HG02642 (cell line): Measurements from ENCODE around the gene TTC23.
A peak's percentile ranks its signal among the peaks of the same experiment; 100 is the strongest.

ENCODE experiments used
- ATAC-seq: cut with Tn5 transposase; IDR thresholded peaks from one replicate; pipeline ENCODE4 v1.9.1; 2021; ENCODE audit warnings: mild to moderate bottlenecking; ENCODE audit not compliant: unreplicated experiment, poor library complexity

Gene TTC23

GRCh38 chr15:99249270-99249841 is at the start of gene TTC23:
Gene TTC23, minus strand, starts transcription at chr15:99249581. Its CDS starts 20,869 bp downstream, at chr15:99228712.
- no peak for ATAC-seq

GRCh38 chr15:99296386-99296785 is 47.0 kb upstream of the TTC23 start:
- ATAC-seq: no peak

GRCh38 chr15:99295840-99296239 is 46.5 kb upstream of the TTC23 start:
- ATAC-seq: no peak

GRCh38 chr15:99291643-99292042 is 42.3 kb upstream of the TTC23 start:
- ATAC-seq: no peak

- ATAC-seq: no peak
Observed at GRCh38 chr15:99283717-99284116, 34.3 kb upstream of the TTC23 start.

- ATAC-seq: no peak
Observed at GRCh38 chr15:99282586-99282985, 33.2 kb upstream of the TTC23 start.

- no peak for ATAC-seq
Observed at GRCh38 chr15:99282121-99282520, 32.7 kb upstream of the TTC23 start.

- no peak for ATAC-seq
Observed at GRCh38 chr15:99279827-99280226, 30.4 kb upstream of the TTC23 start.

GRCh38 chr15:99279290-99279689 is 29.9 kb upstream of the TTC23 start:
- no peak for ATAC-seq

GRCh38 chr15:99275525-99276128 is 26.2 kb upstream of the TTC23 start:
- ATAC-seq: no peak

GRCh38 chr15:99275061-99275460 is 25.7 kb upstream of the TTC23 start:
- no peak for ATAC-seq

- ATAC-seq: no peak
Observed at GRCh38 chr15:99273801-99274200, 24.4 kb upstream of the TTC23 start.

GRCh38 chr15:99268431-99268830 is 19.1 kb upstream of the TTC23 start:
- no peak for ATAC-seq

GRCh38 chr15:99267957-99268356 is 18.6 kb upstream of the TTC23 start:
- ATAC-seq: no peak

GRCh38 chr15:99265541-99266070 is 16.2 kb upstream of the TTC23 start:
- ATAC-seq: no peak

GRCh38 chr15:99264125-99264524 is 14.7 kb upstream of the TTC23 start:
- ATAC-seq: no peak

- no peak for ATAC-seq
Observed at GRCh38 chr15:99257107-99257750, 7.8 kb upstream of the TTC23 start.

- no peak for ATAC-seq
Observed at GRCh38 chr15:99253381-99254090, 4.2 kb upstream of the TTC23 start.

GRCh38 chr15:99252326-99252725 is 2.9 kb upstream of the TTC23 start:
- ATAC-seq: no peak

- ATAC-seq: peak; percentile 97
Observed at GRCh38 chr15:99250857-99251841, 1.8 kb upstream of the TTC23 start, which contains the start of gene LRRC28. Gene LRRC28, plus strand, starts transcription at chr15:99251481. Its CDS starts 4,477 bp downstream, at chr15:99255958.
